Naive thymus-derived CD4-positive, alpha-beta T cell (primary cell): Measurements from ENCODE around the gene FGF1. TPM values are rescaled to one million over a fixed set of nuclear protein-coding genes. Genes with fewer than 3 reads are reported as not detected.

ENCODE experiments used
- ATAC-seq: fragments of 150-1000 bp; cut with Tn5 transposase; 2 replicates; pipeline ENCODE4 v1.10.0; 2021; ENCODE audit warnings: mild to moderate bottlenecking, moderate library complexity
- CTCF ChIA-PET: fragments of 350-600 bp; sonication (Branson Sonifier 250); formaldehyde crosslinking; loops from one replicate; lab custom pipeline; 2021; ENCODE audit warnings: antibody characterized with exemption; lab: Charles Lee
- POLR2A ChIA-PET: fragments of 350-600 bp; sonication (Branson Sonifier 250); formaldehyde crosslinking; loops from one replicate; lab custom pipeline; 2021; ENCODE audit warnings: antibody characterized with exemption, inconsistent platforms; lab: Charles Lee
- DNase-seq, 9 donors: peaks; one replicate each; pipeline versions ENCODE4 v3.0.0 to v3.0.0-alpha.2; 2020 to 2022; ENCODE audit warnings: mixed read lengths in 1 of 9
- H3K27ac ChIP-seq: one replicate; pipeline ENCODE4 v1.7.0; 2013; ENCODE audit warnings: mild to moderate bottlenecking, low read depth, low read length, moderate library complexity
- H3K27me3 ChIP-seq, 2 donors: one replicate each; pipeline ENCODE4 v1.7.0; 2013; ENCODE audit warnings: low read length in 2 of 2, mild to moderate bottlenecking in 2 of 2, moderate library complexity in 2 of 2; ENCODE audit not compliant: control insufficient read depth in 2 of 2, insufficient read depth in 2 of 2
- H3K36me3 ChIP-seq, 3 experiments: 1 replicate in 2 of 3; 2 replicates in 1 of 3; pipeline ENCODE4 v1.7.0; 2013; ENCODE audit warnings: low read length in 3 of 3, mild to moderate bottlenecking in 3 of 3, moderate library complexity in 1 of 3; ENCODE audit not compliant: insufficient read depth in 3 of 3, control insufficient read depth in 2 of 3
- H3K4me1 ChIP-seq, 2 donors: one replicate each; pipeline ENCODE4 v1.7.0; 2013; ENCODE audit warnings: low read length in 2 of 2, mild to moderate bottlenecking in 2 of 2, moderate library complexity in 1 of 2; ENCODE audit not compliant: control insufficient read depth in 2 of 2, insufficient read depth in 2 of 2
- H3K4me3 ChIP-seq: 2 replicates; pipeline ENCODE4 v1.7.0; 2013; ENCODE audit warnings: mild to moderate bottlenecking, low read length
- H3K9me3 ChIP-seq, 3 experiments: 1 replicate in 2 of 3; 2 replicates in 1 of 3; pipeline ENCODE4 v1.7.0; 2013; ENCODE audit warnings: low read length in 3 of 3; ENCODE audit not compliant: control insufficient read depth in 2 of 3
- H3K27ac Mint-ChIP-seq, 9 donors: one replicate each; pipeline ENCODE4 v1.8.0; 2020 to 2022; ENCODE audit warnings: mixed read lengths in 9 of 9, mild to moderate bottlenecking in 8 of 9, moderate library complexity in 5 of 9, inconsistent platforms in 2 of 9
- H3K27me3 Mint-ChIP-seq, 5 donors: one replicate each; pipeline ENCODE4 v1.8.0; 2021 to 2022; ENCODE audit warnings: mixed read lengths in 5 of 5, mild to moderate bottlenecking in 1 of 5
- H3K36me3 Mint-ChIP-seq, 5 donors: one replicate each; pipeline ENCODE4 v1.8.0; 2020 to 2022; ENCODE audit warnings: mixed read lengths in 5 of 5, mild to moderate bottlenecking in 3 of 5, inconsistent platforms in 1 of 5
- H3K4me1 Mint-ChIP-seq, 7 donors: one replicate each; pipeline ENCODE4 v1.8.0; 2020 to 2022; ENCODE audit warnings: mixed read lengths in 7 of 7, mild to moderate bottlenecking in 3 of 7, inconsistent platforms in 1 of 7
- H3K4me3 Mint-ChIP-seq, 10 donors: one replicate each; pipeline ENCODE4 v1.8.0; 2020 to 2022; ENCODE audit warnings: mild to moderate bottlenecking in 10 of 10, mixed read lengths in 10 of 10, moderate library complexity in 6 of 10, inconsistent platforms in 2 of 10
- H3K9me3 Mint-ChIP-seq, 11 donors: one replicate each; pipeline ENCODE4 v1.8.0; 2020 to 2022; ENCODE audit warnings: mixed read lengths in 11 of 11, mild to moderate bottlenecking in 4 of 11, inconsistent platforms in 1 of 11, moderate library complexity in 1 of 11
- intact Hi-C, 2 donors: fragments of 100-400 bp; cut with micrococcal nuclease; formaldehyde crosslinking; loops; one replicate each; pipeline ENCODE4 v1.15.1; 2023
- polyA plus RNA-seq, 2 donors: library from polyadenylated mRNA; unstranded; fragments of 300-500 nt; fragmentation: Illumina TruSeq; gene quantifications; one replicate each; pipeline ENCODE4 v1.2.3, GENCODE V29; 2021
- total RNA-seq, 6 experiments: library from RNA in 5 of 6; stranded (reverse) in 5 of 6; gene quantifications; 1 replicate in 5 of 6; 2 replicates in 1 of 6; pipeline ENCODE4 v1.2.3 and lab custom pipeline; 2021 to 2026

The FGF1 gene
- total and polyA plus RNA-seq, 7 experiments from 2014 or later = not detected

- Mint-ChIP-seq H3K27ac (no peak overlapping the region), H3K9me3 (peaks cover 0 to 3% (median 0%) of the 10 kb centered on the region in 11 donors), H3K36me3 (no peaks in the 10 kb centered on the region), H3K27me3 (peaks cover 0 to 58% (median 18%) of the 10 kb centered on the region in 5 donors), H3K4me3 (no peak overlapping the region), H3K4me1 (no peaks in the 10 kb centered on the region)
- ATAC-seq (no peak), DNase-seq (no peak)
- ChIA-PET CTCF (no interaction called here), POLR2A (no interaction called here)
- no peaks in the 10 kb centered on the region for H3K36me3 ChIP-seq
- no peaks in the 10 kb centered on the region for H3K9me3 ChIP-seq
- no peak overlapping the region for H3K27ac ChIP-seq
- intact Hi-C loops = no loop called here
- H3K27me3 ChIP-seq = no peaks in the 10 kb centered on the region
- H3K4me3 ChIP-seq = no peak overlapping the region
- no peaks in the 10 kb centered on the region for H3K4me1 ChIP-seq
These were observed 88.9 kb downstream of the FGF1 start for GRCh38 chr5:142597025-142597424.

GRCh38 chr5:142592365-142592764 lies 93.5 kb downstream of the FGF1 start:
- Mint-ChIP-seq H3K4me1 (peaks cover 0 to 9% (median 5%) of the 10 kb centered on the region in 7 donors), H3K27ac (no peak overlapping the region), H3K36me3 (no peaks in the 10 kb centered on the region)

GRCh38 chr5:142590451-142591231 lies 95.2 kb downstream of the FGF1 start:
- peaks cover 5 to 69% (median 18%) of the 10 kb centered on the region in 5 donors for H3K27me3 Mint-ChIP-seq

More at GRCh38 chr5:142592365-142592764, 93.5 kb downstream of the FGF1 start:
- no peak for DNase-seq
- no peak for ATAC-seq
- peaks cover 0 to 3% (median 0%) of the 10 kb centered on the region in 11 donors for H3K9me3 Mint-ChIP-seq
- Histone ChIP-seq H3K4me3 (no peak overlapping the region), H3K27me3 (peaks cover 0 to 3% of the 10 kb centered on the region in 2 donors), H3K27ac (no peak overlapping the region), H3K4me1 (no peaks in the 10 kb centered on the region), H3K9me3 (no peaks in the 10 kb centered on the region), H3K36me3 (no peaks in the 10 kb centered on the region)
- no peak overlapping the region for H3K4me3 Mint-ChIP-seq
- intact Hi-C loops = no loop called here
- H3K27me3 Mint-ChIP-seq = peaks cover 5 to 66% (median 19%) of the 10 kb centered on the region in 5 donors
- POLR2A ChIA-PET = no interaction called here
- CTCF ChIA-PET = no interaction called here

GRCh38 chr5:142589720-142590119 lies 96.2 kb downstream of the FGF1 start:
- H3K4me1 ChIP-seq = no peaks in the 10 kb centered on the region
- ATAC-seq (no peak), DNase-seq (no peak)
- no peaks in the 10 kb centered on the region for H3K36me3 ChIP-seq
- ChIA-PET POLR2A (no interaction called here), CTCF (no interaction called here)
- H3K36me3 Mint-ChIP-seq = no peaks in the 10 kb centered on the region
- H3K27me3 ChIP-seq = peaks cover 0 to 3% of the 10 kb centered on the region in 2 donors
- H3K9me3 Mint-ChIP-seq = peaks cover 0 to 3% (median 0%) of the 10 kb centered on the region in 11 donors
- peaks cover 4 to 70% (median 13%) of the 10 kb centered on the region in 5 donors for H3K27me3 Mint-ChIP-seq
- H3K4me1 Mint-ChIP-seq = peaks cover 3 to 9% (median 5%) of the 10 kb centered on the region in 7 donors
- H3K27ac ChIP-seq = no peak overlapping the region
- intact Hi-C loops = no loop called here
- no peak overlapping the region for H3K4me3 ChIP-seq
- no peak overlapping the region for H3K27ac Mint-ChIP-seq
- no peaks in the 10 kb centered on the region for H3K9me3 ChIP-seq
- no peak overlapping the region for H3K4me3 Mint-ChIP-seq

More at GRCh38 chr5:142590451-142591231, 95.2 kb downstream of the FGF1 start:
- Mint-ChIP-seq H3K27ac (no peak overlapping the region), H3K9me3 (peaks cover 0 to 3% (median 0%) of the 10 kb centered on the region in 11 donors), H3K4me1 (peaks cover 1 to 9% (median 5%) of the 10 kb centered on the region in 7 donors), H3K4me3 (no peak overlapping the region), H3K36me3 (no peaks in the 10 kb centered on the region)
- ATAC-seq = no peak
- DNase-seq = no peak
- H3K4me3 ChIP-seq = no peak overlapping the region
- intact Hi-C loops = no loop called here
- no peaks in the 10 kb centered on the region for H3K4me1 ChIP-seq
- peaks cover 0 to 3% of the 10 kb centered on the region in 2 donors for H3K27me3 ChIP-seq
- no peaks in the 10 kb centered on the region for H3K9me3 ChIP-seq
- ChIA-PET CTCF (interaction anchor here (0.7 to 0.8 kb wide), 2 partner anchors 42 to 789 kb away, joined by 3 read pairs; no protein-coding TSS in a partner anchor), POLR2A (interaction anchor here (0.7 kb wide), 1 partner anchor 9 kb away, joined by 4 read pairs; no protein-coding TSS in a partner anchor)
- H3K36me3 ChIP-seq = no peaks in the 10 kb centered on the region
- H3K27ac ChIP-seq = no peak overlapping the region

- ATAC-seq = no peak
- Histone ChIP-seq H3K27me3 (peaks cover 0 to 3% of the 10 kb centered on the region in 2 donors), H3K4me3 (no peak overlapping the region), H3K9me3 (no peaks in the 10 kb centered on the region), H3K36me3 (no peaks in the 10 kb centered on the region), H3K27ac (no peak overlapping the region), H3K4me1 (no peaks in the 10 kb centered on the region)
- peak in 2 of 9 donors; percentile 8 to 12 for DNase-seq
- peaks cover 3 to 14% (median 11%) of the 10 kb centered on the region in 7 donors for H3K4me1 Mint-ChIP-seq
- POLR2A ChIA-PET = no interaction called here
- peaks cover 0 to 52% (median 13%) of the 10 kb centered on the region in 5 donors for H3K27me3 Mint-ChIP-seq
- H3K9me3 Mint-ChIP-seq = no peaks in the 10 kb centered on the region
- H3K36me3 Mint-ChIP-seq = peaks cover 0 to 5% (median 0%) of the 10 kb centered on the region in 5 donors
- no peak overlapping the region for H3K4me3 Mint-ChIP-seq
- intact Hi-C loops = loop anchor here in 1 of 2 donors (1.0 kb wide), 1 partner anchor 435 kb away; no protein-coding TSS in a partner anchor
- no peak overlapping the region for H3K27ac Mint-ChIP-seq
- CTCF ChIA-PET = interaction anchor here (0.6 kb wide), 1 partner anchor 413 kb away, joined by 3 read pairs; no protein-coding TSS in a partner anchor
These were observed 98.4 kb downstream of the FGF1 start for GRCh38 chr5:142587354-142587965.

GRCh38 chr5:142586552-142586951 lies 99.3 kb downstream of the FGF1 start:
- peaks cover 5 to 23% (median 20%) of the 10 kb centered on the region in 7 donors for H3K4me1 Mint-ChIP-seq
- no peak overlapping the region for H3K4me3 Mint-ChIP-seq
- intact Hi-C loops = no loop called here
- Histone ChIP-seq H3K36me3 (no peaks in the 10 kb centered on the region), H3K4me1 (peaks cover 0 to 4% of the 10 kb centered on the region in 2 donors), H3K9me3 (no peaks in the 10 kb centered on the region), H3K27ac (no peak overlapping the region), H3K27me3 (peaks cover 0 to 3% of the 10 kb centered on the region in 2 donors), H3K4me3 (no peak overlapping the region)
- no peak overlapping the region for H3K27ac Mint-ChIP-seq
- peaks cover 0 to 47% (median 13%) of the 10 kb centered on the region in 5 donors for H3K27me3 Mint-ChIP-seq
- CTCF ChIA-PET = no interaction called here
- DNase-seq (no peak), ATAC-seq (no peak)
- POLR2A ChIA-PET = no interaction called here
- H3K9me3 Mint-ChIP-seq = no peaks in the 10 kb centered on the region
- H3K36me3 Mint-ChIP-seq = peaks cover 0 to 5% (median 0%) of the 10 kb centered on the region in 5 donors
